ENCODE results near the gene PDE11A.

The PDE11A gene

GRCh38 chr2:177812713-177813396 lies 259.7 kb downstream of the PDE11A start:
- no peak for DNase-seq

GRCh38 chr2:177810906-177811305 lies 261.7 kb downstream of the PDE11A start:
- no peak for DNase-seq

- DNase-seq = no peak
Measured at GRCh38 chr2:177808984-177809809, 263.4 kb downstream of the PDE11A start.

- no peak for DNase-seq
Measured at GRCh38 chr2:177806025-177806424, 266.6 kb downstream of the PDE11A start.

GRCh38 chr2:177799531-177799930 lies 273.0 kb downstream of the PDE11A start:
- DNase-seq = peak in 1 of 5 experiments; percentile 8

GRCh38 chr2:177797808-177798207 lies 274.8 kb downstream of the PDE11A start:
- DNase-seq = no peak

GRCh38 chr2:177796654-177797415 lies 275.7 kb downstream of the PDE11A start:
- no peak for DNase-seq

- no peak for DNase-seq
Measured at GRCh38 chr2:177796011-177796410, 276.6 kb downstream of the PDE11A start.

GRCh38 chr2:177785143-177785542 lies 287.4 kb downstream of the PDE11A start:
- DNase-seq = peak in 1 of 5 experiments; percentile 30

- DNase-seq = no peak
Measured at GRCh38 chr2:177784745-177785067, 287.9 kb downstream of the PDE11A start.

- DNase-seq = peak in 2 of 5 experiments; percentile 24 to 83
Measured at GRCh38 chr2:177783835-177784744, 288.5 kb downstream of the PDE11A start.

- no peak for DNase-seq
Measured at GRCh38 chr2:177783091-177783490, 289.5 kb downstream of the PDE11A start.

- DNase-seq = no peak
Measured at GRCh38 chr2:177782613-177783012, 290.0 kb downstream of the PDE11A start.

- no peak for DNase-seq
Measured at GRCh38 chr2:177778472-177778871, 294.1 kb downstream of the PDE11A start.

- DNase-seq = peak in 1 of 5 experiments; percentile 38
Measured at GRCh38 chr2:177772529-177772928, 300.0 kb downstream of the PDE11A start.

GRCh38 chr2:177771191-177771590 lies 301.4 kb downstream of the PDE11A start:
- no peak for DNase-seq

GRCh38 chr2:177767768-177768167 lies 304.8 kb downstream of the PDE11A start:
- DNase-seq = peak in 1 of 5 experiments; percentile 41

- no peak for DNase-seq
Measured at GRCh38 chr2:177765698-177766097, 306.9 kb downstream of the PDE11A start.

- peak; percentile 42 to 72 (median 59) for DNase-seq
Measured at GRCh38 chr2:177763531-177764265, 308.9 kb downstream of the PDE11A start.

- DNase-seq = no peak
Measured at GRCh38 chr2:177759443-177759842, 313.1 kb downstream of the PDE11A start.

- no peak for DNase-seq
Measured at GRCh38 chr2:177758591-177759371, 313.8 kb downstream of the PDE11A start.

Data from T-helper 2 cell (primary cell).